ENCODE measurements around the gene TLCD1. TPM values are rescaled to one million over a fixed set of nuclear protein-coding genes. Genes with fewer than 3 reads are reported as not detected.
A peak's percentile ranks its signal among the peaks of the same experiment; 100 is the strongest.

TLCD1 gene
- total RNA-seq, 1 experiment from 2014 or later = 50.7 TPM

- no peaks in the 10 kb centered on the region for H3K9me3 Mint-ChIP-seq
- H3K27me3 ChIP-seq (ENCODE audit: insufficient read depth, low read length) = no peaks in the 10 kb centered on the region
- H3K27me3 Mint-ChIP-seq (ENCODE audit: low read depth) = no peaks in the 10 kb centered on the region; the same call in none of the 2 replicates
- peak overlapping the region in 1 of 3 experiments; percentile 94; a peak in 5 of 7 replicates for H3K27ac Mint-ChIP-seq
- H3K18ac ChIP-seq (ENCODE audit: insufficient read length, low read depth, low read length) = no peak overlapping the region
- WGBS (ENCODE audit: extremely low coverage, insufficient read length, low lambda C conversion rate) = no CpG with 5 or more reads among the region's 18 CpGs
- peak; percentile 49 for DNase-seq
- no peak overlapping the region for H3K23ac ChIP-seq (ENCODE audit: insufficient read length, low read depth, low read length)
- no peak overlapping the region for H2BK20ac ChIP-seq (ENCODE audit: low read depth, low read length, poor library complexity, severe bottlenecking)
- no peak overlapping the region for H2BK5ac ChIP-seq (ENCODE audit: insufficient read length, low read length)
- no peak overlapping the region for H2BK15ac ChIP-seq (ENCODE audit: low read depth, low read length)
- no peak overlapping the region for H3K4me2 ChIP-seq (ENCODE audit: insufficient read depth, insufficient read length, low read length)
- H3T11ph ChIP-seq (ENCODE audit: low read length) = no peak overlapping the region
- H4K8ac ChIP-seq (replicated peaks; ENCODE audit: insufficient read length, low read depth, low read length) = no peak overlapping the region
- no peak overlapping the region for H3K4ac ChIP-seq (ENCODE audit: low read depth, low read length)
- H2BK12ac ChIP-seq (ENCODE audit: insufficient read length, low read depth, low read length) = no peak overlapping the region
- no peak overlapping the region for H4K91ac ChIP-seq (ENCODE audit: insufficient read length, low read depth, low read length)
- H3K79me1 ChIP-seq (ENCODE audit: insufficient read depth, low read depth, low read length, poor library complexity, severe bottlenecking) = no peaks in the 10 kb centered on the region
- peak overlapping the region in 1 of 2 experiments; percentile 44; a peak in 1 of 5 replicates for H3K4me3 Mint-ChIP-seq
- peaks cover 8% of the 10 kb centered on the region for H3K23me2 ChIP-seq (ENCODE audit: insufficient read length, low read depth, low read length, poor library complexity, severe bottlenecking)
- peaks cover 16% of the 10 kb centered on the region; the same call in 1 of the 2 replicates for H3K79me2 ChIP-seq (ENCODE audit: insufficient read depth, low read length)
- H2AFZ ChIP-seq (ENCODE audit: low read length) = no peak overlapping the region
- peaks cover 5% of the 10 kb centered on the region; the same call in 1 of the 2 replicates for H3K4me1 ChIP-seq (ENCODE audit: insufficient read depth, low read length)
- H3K36me3 Mint-ChIP-seq (ENCODE audit: insufficient read depth in 1 of 3, low read depth in 3 of 3) = peaks cover 47 to 74% (median 47%) of the 10 kb centered on the region in 3 experiments
- no peak for TF ChIP-seq CTCF (conservative IDR thresholded peaks at IDR 0.05)
- H3K14ac ChIP-seq (ENCODE audit: insufficient read depth, low read length) = no peak overlapping the region
- no peak overlapping the region for H3K27ac ChIP-seq (ENCODE audit: insufficient read length, low read depth, low read length)
- H4K20me1 ChIP-seq (ENCODE audit: control insufficient read depth, insufficient read depth, insufficient read length) = no peaks in the 10 kb centered on the region
- no peak overlapping the region for H2AK5ac ChIP-seq (ENCODE audit: insufficient read length, low read length)
- no peak overlapping the region for H3K56ac ChIP-seq (ENCODE audit: insufficient read length, low read depth, low read length)
- H4K5ac ChIP-seq (ENCODE audit: insufficient read length, low read depth, low read length) = no peak overlapping the region
- no peaks in the 10 kb centered on the region for H3K9me3 ChIP-seq (ENCODE audit: control insufficient read depth, low read depth, low read length)
- H3K9ac ChIP-seq (ENCODE audit: extremely low read depth, insufficient read length, low read length) = no peak overlapping the region
- no peak overlapping the region for H2BK120ac ChIP-seq (ENCODE audit: low read depth, low read length, poor library complexity, severe bottlenecking)
- H3K4me1 Mint-ChIP-seq = peaks cover 14 to 31% of the 10 kb centered on the region in 2 experiments
Measured at GRCh38 chr17:28748852-28749515, 23.0 kb upstream of the TLCD1 start.

Measured in H9 (cell line).